ENCODE data around the gene CORO1C.

Gene CORO1C

GRCh38 chr12:108595711-108596647 is 135.3 kb downstream of the CORO1C start:
- no peak overlapping the region for H3K27ac ChIP-seq (ENCODE audit: low read depth in 2 of 2, low read length in 2 of 2)
- H3K36me3 ChIP-seq (ENCODE audit: control insufficient read depth in 2 of 2, insufficient read depth in 2 of 2, low read length in 2 of 2) = no peaks in the 10 kb centered on the region
- H3K4me1 ChIP-seq (ENCODE audit: control insufficient read depth in 2 of 2, insufficient read depth in 2 of 2, low read length in 2 of 2) = peaks cover 0 to 3% of the 10 kb centered on the region in 2 donors
- peak overlapping the region in 1 of 2 donors; percentile 20 for H3K9ac ChIP-seq (ENCODE audit: low read depth in 1 of 2, low read length in 2 of 2)
- peak overlapping the region; percentile 19 to 59 for H3K4me3 ChIP-seq (ENCODE audit: low read length in 2 of 2)
- H3K9me3 ChIP-seq (ENCODE audit: control insufficient read depth in 2 of 2, low read length in 2 of 2) = no peaks in the 10 kb centered on the region
- H3K27me3 ChIP-seq (ENCODE audit: control insufficient read depth in 2 of 2, insufficient read depth in 2 of 2, low read length in 2 of 2) = no peaks in the 10 kb centered on the region
